DMS 273 (cell line): Measurements from ENCODE around the gene CCND2.

ENCODE experiments used
- DNase-seq: peaks from one replicate; lab custom pipeline; 2025; ENCODE audit not compliant: unreplicated experiment; lab: John Stamatoyannopoulos, UW

The CCND2 gene

GRCh38 chr12:4289998-4290790 lies 16.6 kb downstream of the CCND2 start:
- DNase-seq = no peak

GRCh38 chr12:4292341-4293073 lies 18.9 kb downstream of the CCND2 start:
- no peak for DNase-seq

GRCh38 chr12:4293299-4293965 lies 19.9 kb downstream of the CCND2 start:
- no peak for DNase-seq

DNA sequence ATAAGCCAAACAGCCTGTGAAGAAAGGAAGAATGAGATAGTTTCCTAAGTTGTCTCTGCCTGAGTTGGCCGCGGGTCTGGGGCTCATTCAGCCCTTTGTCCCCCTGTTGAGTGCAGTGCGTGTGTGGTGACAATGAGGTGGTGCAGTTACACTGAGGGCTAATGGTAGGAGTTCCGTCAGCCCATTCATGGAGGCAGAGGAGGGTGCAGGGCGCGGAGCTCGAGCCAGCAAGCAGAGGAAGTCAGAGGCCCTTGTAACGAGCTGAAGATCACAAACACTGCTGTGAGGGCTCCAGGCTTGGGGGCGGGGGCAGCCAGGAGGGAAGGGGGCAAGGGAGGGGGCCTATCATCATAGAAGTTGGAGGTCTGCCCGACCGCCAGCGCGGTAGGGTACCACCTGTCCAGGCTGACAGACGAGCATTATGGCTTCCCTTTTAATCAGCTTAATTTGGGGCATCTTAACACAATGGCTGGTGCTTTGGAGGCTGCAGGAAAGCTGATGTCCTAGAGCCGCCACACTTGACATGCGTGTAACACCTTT lies 20.5 kb downstream of the CCND2 start:
- no peak for DNase-seq

DNA sequence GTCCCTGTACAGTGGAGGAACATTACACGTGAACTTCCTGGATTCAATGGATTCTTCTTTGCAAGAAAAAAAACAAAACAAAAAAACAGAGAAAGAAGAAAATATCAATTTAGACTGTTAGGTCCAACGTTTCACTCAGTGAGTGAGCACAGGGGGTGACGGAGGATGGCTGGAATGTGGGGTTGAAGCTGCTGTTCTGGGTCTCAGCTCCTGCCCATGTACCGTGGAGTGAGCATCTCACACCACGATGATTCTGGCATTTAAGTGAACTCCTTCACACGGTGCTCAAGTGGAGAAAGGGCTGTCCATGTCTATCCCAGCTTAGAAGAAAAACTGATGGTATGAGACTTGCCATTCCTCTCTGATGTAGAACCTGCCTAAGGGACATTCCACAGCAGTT lies 23.2 kb downstream of the CCND2 start:
- DNase-seq = no peak

- no peak for DNase-seq
Observed at GRCh38 chr12:4297617-4298016, 24.1 kb downstream of the CCND2 start.

DNA sequence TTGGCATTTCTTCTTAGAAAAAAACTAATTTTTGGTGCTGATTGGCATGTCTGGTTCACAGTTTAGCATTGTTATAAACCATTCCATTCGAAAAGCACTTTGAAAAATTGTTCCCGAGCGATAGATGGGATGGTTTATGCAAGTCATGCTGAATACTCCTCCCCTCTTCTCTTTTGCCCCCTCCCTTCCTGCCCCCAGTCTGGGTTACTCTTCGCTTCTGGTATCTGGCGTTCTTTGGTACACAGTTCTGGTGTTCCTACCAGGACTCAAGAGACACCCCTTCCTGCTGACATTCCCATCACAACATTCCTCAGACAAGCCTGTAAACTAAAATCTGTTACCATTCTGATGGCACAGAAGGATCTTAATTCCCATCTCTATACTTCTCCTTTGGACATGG lies 27.3 kb downstream of the CCND2 start:
- no peak for DNase-seq

DNA sequence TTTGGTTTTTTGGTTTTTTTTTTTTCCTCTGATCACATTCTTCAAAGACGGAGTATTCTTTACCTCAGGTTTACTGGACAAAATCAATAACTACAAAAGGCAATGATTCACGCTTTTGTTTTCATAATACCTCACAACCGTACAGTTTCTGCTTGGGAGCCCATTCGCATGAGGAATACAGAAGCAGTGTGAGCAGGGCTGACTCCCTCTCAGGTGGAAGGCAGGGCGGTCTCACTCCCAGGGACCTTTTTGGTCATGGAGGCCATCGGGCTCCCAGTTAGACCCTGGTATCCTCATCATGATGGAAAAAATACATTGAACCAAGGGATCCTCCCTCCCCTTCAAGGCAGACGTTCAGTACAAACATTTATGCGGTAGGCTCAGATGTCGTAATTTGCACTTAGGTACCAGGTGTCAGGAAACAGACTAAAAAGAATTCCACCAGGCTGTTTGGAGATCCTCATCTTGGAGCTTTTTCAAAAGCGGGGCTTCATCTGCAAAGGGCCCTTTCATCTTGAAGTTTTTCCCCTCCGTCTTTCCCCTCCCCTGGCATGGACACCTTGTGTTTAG lies 28.5 kb downstream of the CCND2 start:
- no peak for DNase-seq

DNA sequence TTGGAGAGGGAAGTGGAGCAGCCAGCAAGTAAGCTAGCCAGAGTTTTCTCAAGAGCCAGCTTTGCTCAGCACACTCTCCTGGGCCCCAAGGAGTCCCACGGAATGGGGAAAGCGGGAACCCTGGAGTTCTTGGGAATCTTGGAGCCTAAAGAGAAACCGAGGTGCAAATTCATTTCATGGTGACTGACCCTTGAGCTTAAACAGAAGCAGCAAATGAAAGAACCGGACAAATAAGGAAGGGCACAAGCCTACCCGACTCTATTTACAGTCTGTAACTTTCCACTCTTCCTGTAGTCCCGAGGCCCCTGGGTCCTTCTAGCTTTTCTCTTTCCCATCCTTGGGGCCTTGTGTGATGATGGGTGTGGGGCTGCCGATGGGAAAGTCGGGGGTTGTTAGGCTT lies 29.3 kb downstream of the CCND2 start:
- no peak for DNase-seq

DNA sequence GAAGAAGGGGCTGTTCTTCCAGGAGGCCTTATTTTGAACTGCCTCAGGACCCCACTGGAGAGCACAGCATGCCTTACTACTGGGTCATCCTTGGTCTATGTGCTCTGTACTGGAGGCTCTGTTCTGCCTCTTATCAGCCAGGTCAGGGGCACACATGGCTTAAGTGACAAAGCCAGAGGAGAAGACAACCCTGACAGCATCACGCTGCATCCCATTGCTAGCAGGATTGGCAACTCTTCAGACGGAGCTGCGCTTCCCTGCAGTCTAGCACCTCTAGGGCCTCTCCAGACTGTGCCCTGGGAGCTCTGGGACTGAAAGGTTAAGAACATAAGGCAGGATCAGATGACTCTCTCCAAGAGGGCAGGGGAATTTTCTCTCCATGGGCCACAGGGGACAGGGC lies 30.2 kb downstream of the CCND2 start:
- DNase-seq = no peak

DNA sequence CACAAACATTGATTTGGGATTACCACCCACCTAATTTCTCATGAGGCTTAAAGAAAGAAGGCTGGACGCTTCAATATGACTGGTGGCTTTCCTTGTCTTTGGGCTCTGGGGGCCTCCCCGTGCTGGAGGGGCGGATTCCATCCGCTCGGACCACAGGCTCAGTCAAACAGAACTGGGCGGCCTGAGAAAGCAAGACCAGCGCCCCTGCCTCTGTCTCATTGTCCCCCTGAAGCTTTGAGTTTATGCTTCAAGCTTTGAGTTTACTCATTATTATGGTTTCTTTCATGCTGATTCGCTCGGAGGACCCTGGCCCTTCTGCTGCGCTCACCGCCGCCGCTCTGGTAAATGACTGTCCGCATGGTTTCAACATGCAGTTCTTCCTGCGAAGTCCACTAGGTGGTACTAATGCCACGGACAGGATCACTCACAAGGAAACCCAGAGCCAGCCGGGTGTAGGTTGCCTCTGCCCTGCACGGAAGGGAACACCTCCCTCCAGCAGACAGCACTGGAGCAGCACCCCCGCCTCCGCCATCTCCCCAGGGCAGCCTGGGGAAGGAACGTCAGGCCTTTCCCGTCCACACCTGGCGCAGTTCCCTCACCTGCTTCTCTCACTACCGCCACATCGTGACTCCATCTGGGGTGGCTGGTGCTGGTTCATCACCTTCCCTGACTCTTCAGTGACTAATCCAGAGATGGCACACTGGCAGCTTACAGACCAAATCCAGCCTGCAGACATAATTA lies 34.2 kb downstream of the CCND2 start:
- peak; percentile 78 for DNase-seq

DNA sequence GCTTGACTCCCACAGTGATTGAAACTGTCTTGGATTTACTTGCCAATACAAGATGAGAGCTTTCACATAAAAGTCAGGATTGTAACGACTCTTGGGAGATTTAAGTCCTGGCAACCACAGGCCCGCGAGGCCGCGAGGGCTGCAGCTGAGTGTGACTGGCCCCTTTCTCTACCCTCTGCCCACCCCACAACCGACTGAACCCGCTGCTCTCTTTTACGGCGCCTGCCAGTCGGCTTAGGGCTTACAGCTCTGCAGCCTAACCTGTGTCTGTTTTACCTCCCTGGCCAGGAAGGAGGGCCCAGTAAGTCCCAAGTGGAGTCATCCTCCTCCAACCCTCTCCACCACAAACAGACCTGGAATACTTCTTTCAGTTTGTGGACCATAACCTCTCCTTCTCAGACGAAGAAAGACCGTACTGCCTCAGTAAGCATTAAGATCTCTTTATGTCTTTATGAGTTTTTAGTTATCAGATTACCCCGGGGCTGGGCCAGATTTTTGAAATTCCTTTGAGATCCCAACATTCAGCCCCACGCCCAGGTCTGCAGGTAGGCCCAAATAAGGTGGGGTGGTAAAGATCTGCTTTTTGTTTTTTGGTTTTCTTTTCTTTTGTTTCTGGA lies 34.9 kb downstream of the CCND2 start:
- no peak for DNase-seq

DNA sequence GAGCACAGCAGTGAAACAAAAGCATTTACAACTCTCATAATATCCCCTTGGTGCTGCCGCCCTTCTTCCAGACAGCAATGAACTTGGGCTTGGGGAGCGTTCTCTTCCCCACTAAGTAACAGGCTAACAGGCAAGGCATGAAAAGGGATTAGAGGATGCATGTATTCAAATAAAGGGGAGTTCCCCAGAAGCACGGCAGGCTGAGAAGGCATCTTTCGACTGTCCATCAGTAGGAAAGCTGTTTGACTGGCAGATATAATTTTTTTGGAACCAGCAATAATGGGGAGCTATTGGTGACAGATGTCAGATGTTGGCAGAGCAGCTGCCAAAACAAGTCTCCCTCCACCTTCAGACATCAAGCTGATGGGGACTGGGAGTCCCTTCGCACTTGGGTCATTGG lies 38.2 kb downstream of the CCND2 start:
- no peak for DNase-seq

GRCh38 chr12:4312251-4312650 lies 38.7 kb downstream of the CCND2 start:
- DNase-seq = no peak

DNA sequence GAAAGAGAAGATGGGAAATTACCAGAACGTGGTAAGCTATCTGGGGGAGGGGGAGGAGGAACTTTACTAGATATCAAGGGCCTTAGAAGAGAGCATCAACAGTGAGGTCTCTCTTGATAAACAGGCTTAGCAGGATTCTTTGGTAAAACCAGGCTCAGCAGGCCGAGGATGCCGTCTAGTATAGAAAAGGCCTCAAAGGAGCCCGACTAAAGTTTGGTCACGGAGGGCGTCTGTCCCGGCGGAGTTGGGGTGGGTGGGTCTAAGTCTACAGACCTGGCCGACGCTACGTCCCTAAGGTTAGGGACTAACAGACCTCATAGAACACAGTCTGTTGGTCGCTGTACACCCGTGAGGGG lies 46.9 kb downstream of the CCND2 start:
- DNase-seq = no peak

DNA sequence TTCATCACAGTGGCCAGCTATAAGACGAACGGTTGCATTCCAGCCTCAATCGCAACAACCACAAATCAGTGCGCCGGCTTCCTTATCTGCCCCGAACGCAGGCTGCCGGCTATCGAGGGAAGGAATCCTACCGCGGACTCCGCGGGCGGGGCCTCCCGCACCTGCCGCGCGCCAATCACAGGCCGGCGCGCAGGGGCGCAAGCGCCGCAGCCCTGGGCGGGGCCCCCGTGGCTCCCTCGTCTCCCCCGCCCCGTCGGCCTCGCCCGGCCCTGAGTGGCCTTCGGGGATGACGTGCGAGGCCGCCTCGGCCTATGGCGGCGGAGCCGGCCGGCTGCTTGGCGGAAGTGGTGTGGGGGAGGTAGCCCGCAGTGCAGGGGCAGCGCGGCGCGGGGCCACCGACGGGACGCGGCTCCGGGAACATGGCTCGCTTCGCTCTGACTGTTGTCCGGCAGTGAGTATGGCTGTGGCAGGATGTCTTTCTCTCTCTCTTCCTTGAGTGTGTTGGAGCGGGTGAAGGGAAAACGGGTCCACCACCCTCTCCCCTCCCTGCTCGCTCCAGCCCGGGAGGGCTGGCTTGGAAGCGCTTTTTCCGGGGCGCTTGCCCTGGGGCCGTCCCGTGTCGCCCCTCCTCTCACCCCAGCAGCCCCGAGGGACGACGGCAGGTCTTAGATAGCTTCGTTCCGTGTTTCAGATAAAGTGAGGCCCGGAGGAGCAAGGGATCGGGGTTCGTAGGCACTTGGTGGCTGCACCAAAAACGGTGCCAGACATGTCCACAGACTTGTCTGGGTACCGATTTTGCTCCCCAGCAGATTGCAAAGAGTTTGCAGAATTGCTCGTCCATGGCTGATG lies 47.5 kb downstream of the CCND2 start, which contains the start of gene TIGAR:
TSS of gene TIGAR (plus strand) at position 361 of the 849 bp plus-strand sequence. CDS start at position 420, 59 bp downstream.
- peak; percentile 96 for DNase-seq

DNA sequence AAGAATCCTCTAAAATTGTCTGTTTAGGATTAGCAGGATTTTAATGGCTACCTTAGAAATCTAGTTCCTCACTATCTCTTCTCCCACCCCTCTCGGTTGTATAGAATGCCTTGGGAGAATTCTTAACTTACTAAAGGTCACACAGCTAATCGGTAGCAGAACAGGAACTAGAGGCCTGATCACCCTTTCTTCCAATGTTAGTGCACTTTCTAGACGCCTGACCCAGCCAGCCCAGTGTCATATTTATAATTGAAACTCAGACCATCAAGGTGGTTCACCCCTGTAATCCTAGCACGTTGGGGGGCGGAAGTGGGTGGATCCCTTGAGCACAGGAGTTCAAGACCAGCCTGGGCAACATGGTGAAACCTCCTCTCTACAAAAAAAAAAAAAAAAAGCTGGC lies 49.2 kb downstream of the CCND2 start:
- DNase-seq = no peak
